NCI-H2196 treated with DMSO at 0.1 percent for 48 hours (cell line): ENCODE data around the gene CHSY1.
"Not testable (repeated sequence)": the region's sequence is repeated elsewhere in the genome, so short reads cannot be mapped to it uniquely, and the experiment has no call there.

Source experiments
- DNase-seq: peaks from one replicate; lab custom pipeline; 2025; ENCODE audit not compliant: unreplicated experiment; lab: John Stamatoyannopoulos, UW

CHSY1 gene, protein sequence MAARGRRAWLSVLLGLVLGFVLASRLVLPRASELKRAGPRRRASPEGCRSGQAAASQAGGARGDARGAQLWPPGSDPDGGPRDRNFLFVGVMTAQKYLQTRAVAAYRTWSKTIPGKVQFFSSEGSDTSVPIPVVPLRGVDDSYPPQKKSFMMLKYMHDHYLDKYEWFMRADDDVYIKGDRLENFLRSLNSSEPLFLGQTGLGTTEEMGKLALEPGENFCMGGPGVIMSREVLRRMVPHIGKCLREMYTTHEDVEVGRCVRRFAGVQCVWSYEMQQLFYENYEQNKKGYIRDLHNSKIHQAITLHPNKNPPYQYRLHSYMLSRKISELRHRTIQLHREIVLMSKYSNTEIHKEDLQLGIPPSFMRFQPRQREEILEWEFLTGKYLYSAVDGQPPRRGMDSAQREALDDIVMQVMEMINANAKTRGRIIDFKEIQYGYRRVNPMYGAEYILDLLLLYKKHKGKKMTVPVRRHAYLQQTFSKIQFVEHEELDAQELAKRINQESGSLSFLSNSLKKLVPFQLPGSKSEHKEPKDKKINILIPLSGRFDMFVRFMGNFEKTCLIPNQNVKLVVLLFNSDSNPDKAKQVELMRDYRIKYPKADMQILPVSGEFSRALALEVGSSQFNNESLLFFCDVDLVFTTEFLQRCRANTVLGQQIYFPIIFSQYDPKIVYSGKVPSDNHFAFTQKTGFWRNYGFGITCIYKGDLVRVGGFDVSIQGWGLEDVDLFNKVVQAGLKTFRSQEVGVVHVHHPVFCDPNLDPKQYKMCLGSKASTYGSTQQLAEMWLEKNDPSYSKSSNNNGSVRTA

DNA sequence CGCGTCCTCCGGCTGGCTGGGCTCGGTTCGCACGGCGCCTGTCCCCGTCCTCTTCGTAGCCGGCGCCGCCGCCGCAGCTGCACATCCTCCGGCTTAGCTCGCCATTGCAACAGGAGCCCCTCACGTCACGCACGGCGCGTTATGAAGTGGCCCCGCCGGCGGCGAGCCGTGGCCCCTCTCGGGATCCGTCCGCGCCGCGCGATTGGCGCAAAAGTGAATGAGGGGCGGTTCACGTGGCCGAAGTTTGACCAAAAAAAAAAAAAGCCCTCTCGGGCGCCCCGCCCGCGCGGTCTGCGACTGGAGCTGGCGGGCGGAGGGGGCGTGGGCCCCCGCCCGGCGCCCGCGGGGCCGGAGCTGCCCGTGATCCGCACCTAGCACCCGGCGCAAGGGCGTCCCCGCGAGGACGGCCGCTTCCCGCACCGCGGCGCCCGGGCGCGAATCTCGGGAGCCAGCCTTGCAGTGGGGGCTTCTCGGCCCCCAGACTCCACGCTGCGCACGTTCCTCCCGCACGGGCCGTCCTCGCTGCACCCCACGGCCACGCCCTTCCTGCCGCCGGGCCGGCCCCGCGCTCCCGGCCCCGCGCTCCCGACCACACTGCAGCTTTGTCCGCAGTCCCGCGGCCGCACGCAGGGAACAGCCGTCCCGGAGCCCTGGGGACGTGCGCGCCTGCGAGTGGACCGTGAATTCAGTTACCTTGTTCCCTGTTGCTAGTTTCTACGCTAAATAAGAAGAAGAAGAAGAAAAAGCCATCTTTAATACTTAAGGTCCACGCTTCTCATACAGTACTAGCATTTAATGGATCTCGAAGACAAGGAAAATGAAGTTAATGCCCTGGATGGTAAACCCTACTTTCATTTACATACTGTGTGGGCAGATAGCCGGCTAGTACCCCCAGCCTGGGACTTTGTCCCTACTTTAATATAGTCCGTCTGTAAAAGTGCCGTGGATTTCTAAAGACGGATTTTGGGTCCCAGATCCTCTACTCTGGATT lies at the start of gene CHSY1:
Gene CHSY1 (minus strand): TSS at position 219 of the 991 bp plus-strand sequence. CDS start 592 bp downstream, outside the sequence.
- DNase-seq, result peak; percentile 42

DNA sequence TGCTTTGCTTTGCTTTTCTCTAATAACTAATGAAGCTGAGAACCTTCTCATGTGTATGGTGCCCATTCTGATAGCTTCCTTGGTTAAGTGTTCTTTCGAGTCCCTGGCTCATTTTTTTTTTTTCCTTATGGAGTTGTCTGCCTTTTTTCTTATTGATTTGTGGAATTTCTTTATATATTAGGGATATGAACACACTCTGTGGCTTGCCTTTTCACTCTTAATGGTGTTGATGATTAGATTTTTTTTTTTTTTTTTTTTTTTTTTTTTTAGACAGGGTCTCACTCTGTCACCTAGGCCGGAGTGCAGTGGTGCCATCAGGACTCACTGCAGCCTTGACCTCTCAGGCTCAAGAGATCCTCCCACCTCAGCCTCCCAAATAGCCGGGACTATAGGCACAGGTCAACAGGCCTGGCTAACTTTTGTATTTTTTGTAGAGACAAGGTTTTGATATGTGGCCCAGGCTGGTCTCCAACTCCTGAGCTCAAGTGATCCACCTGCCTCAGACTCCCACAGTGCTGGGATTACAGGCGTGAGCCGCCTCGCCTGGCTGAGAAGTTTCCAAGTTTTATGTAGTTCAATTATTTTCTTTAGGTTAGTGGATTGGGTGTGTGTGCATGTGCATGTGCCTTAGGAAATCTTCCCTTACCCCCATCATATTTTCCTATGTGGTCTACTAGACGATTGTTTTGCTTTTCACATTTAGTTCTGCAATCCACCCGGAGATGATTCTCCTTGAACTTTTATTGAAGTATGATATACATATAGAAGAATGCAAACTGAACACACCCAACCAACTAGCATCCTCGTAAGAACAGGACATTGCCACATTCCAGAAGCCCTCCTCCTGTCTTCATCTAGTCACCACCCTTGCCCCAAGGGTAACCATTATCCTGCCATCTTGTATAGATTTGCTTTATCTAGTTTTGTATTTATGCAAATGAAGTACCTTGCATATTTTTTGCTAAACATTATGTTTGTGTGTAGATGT lies 44.9 kb upstream of the CHSY1 start:
- no peak for DNase-seq

DNA sequence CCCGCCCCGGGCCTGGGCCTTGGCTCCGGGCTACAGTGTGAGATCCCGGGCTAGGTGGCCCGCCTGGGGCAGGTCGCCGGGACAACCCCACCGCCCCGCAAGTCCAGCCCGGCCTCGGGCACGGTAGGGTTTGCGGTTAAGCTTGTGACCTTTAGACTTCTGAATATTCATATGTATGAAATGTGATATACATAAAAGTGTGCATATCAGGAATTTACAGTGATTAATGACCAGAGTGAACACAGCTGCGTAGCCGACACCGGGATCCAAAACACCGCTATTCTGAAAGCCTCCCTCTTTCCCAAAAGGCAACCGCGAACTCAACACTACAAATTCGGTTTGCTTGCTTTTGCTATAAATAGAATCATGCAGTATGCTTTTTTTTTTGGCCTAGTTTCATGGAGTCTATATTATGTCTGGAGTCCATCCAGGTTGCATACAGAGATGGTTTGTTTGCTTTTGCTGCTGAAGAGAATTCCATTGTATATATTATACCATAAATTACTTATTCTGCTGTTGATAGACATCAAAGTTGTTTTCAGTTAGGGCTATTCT lies 43.8 kb upstream of the CHSY1 start:
- DNase-seq, result no peak

DNA sequence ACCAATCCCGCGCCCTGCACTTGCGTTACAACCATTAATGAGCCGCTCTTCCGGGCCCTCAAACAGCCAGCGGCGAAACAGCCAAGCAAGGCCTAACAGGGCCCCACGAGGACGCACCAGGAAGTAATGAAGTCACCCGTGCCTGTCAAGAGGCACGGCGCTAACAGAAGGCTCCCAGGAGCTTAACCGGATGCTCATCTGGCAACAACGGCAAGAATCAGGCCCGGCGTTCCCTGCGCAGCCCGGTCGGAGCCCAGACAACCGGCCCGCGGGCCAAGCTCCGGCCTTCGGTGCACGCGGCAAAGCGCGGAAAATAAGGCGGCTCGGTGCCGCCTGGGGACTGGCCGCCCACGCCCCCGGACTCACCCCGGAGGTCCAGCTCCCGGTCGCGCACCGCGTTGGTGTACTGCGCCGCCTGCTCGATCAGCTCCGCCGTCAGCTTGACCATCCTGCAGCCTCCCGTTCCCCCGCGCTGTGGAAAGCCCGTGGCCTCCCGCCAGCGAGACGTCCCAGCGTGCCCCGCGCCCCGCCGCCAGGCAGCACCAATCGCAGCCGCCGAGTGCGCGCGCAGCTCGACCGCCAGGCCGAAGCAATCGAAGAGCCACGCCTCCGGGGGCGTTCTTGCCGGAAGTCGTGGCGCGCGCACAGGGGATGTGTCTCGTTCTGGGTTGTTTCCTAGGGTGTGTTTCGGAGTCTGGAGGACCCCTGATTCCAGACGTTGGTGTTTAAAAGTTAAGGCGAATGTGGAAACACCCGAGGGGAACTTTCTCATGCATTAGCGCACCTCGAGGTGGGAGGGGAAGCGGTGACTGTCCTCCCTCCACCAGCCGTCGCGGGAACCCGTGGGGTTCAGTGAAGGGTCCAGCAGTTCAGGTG lies 43.1 kb upstream of the CHSY1 start, which contains the start of gene SNRPA1:
Gene SNRPA1 (minus strand): TSS at position 518 of the 876 bp plus-strand sequence. CDS start 70 bp downstream, at position 448.
- DNase-seq, result peak; percentile 65

DNA sequence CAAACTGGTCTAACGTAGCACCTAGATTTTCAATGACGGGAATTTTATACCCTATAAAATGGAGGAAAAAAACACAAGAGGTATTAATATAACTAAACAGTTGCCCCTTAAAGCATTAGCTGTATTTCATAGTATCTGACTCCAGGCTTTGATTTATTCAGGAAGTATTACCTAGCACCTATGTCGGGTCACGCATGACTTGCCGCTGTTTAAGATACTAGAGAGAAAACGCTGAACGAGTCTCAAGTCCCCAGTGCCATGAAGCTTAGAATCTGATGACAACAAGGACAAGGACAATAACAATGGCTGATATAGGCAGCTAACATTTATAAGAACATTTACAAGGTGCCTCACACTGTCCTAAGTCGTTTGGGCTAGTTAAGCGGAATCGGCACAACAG lies 41.3 kb upstream of the CHSY1 start:
- DNase-seq, result no peak

DNA sequence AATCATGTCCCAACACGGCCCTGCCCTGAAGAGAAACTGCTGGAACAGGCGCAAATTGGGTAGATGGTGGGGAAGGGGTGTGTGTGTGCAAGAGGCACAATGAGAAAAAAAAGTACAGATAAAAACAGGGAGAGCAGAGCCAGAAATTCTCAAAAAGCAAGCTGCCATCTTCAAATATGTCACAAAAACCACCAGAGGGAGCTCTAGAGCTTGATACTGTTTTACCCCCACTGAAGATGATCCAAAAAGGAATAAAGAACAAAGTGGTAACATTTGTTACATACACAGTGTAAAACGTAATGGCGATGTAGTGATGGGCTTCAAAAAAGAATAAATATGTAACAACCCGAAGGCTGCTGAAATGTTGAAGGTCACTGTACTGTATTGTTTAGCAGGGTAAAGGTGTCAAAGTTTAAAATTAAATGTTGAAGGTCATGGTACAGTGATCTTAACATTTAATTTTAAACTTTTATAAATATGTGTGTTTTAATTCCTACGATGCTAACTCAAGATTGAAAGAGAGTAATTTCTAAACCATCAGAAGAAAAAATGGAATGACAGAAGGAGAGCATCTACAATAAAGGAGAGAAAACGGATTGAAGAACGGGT lies 37.2 kb upstream of the CHSY1 start:
- no peak for DNase-seq

DNA sequence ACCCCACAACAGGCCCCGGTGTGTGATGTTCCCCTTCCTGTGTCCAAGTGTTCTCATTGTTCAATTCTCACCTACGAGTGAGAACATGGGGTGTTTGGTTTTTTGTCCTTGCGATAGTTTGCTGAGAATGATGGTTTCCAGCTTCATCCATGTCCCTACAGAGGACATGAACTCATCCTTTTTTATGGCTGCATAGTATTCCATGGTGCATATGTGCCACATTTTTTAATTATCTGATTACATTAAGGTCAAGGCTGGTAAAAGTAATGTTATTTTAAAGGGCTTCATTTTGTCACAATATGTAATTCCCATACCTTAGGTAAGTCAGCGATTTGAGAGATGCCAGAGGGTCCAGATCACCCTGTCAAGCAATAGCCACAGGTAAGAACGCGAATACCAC lies 35.5 kb upstream of the CHSY1 start:
- DNase-seq, result not testable (repeated sequence)

DNA sequence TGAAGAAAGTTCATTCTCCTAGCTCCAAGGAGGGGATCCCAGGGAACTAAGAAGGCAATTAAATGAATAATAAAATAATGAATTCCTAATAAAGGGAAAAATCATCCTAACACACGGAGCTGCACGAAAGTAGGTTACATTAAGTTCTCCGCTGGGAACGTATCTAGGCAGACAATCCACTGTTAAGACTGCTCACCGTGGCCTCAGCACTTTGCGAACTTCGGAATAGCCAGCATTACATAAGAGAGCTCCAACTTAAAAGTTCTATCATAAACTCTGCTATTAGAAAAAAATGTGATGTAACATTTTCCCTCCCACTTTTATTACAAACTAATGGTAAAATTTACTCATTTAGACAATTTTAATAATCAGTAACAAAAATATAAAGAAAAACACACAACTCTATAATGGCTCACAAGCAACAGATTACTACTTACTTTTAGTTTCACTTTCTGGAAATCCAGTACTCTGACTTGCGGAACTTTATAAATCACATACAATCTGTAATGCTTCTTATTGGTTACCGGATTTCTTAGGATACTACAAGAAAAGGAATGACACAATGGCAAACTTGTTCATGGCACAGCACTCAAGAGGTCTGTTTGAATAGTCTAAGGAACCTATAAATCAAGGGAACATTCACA lies 34.7 kb upstream of the CHSY1 start:
- no peak for DNase-seq

DNA sequence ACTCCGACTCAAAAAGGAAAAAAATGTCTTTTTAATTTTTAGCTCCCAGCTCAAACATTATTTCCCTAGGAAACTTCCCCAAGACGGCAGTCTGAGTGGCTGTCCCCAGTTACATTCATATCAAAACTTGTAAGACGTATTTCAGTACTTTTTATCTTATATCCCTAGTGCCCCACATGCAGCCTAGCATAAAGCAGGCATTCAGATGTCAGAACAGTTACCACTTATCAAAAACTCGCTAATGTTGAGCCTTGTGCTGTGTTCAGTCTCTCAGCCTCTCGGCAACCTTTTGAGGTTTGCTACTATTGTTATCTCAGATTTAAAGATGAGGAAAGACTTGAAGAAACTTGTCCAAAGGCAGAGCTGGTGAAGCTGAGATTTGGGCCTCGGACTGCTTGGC lies 32.1 kb upstream of the CHSY1 start:
- DNase-seq, result no peak

DNA sequence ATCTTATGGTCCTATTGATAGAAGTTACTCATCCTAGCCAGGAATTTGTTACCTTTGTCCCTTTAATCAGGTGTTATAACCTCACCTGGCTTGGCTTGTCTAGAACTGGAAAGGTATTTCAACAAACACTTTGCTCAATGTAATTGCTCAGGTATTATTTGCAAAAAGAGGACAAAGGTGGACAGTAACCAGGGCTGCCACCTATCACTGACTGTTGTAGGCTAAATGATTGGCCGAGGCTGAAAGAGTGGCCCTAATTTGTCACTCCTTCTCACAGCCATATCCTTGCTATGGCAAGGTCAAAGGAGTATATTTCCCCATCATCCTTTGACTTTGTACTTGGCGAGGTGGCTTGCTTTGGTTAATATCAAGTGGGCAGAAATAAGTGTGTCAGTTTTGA lies 28.2 kb upstream of the CHSY1 start:
- no peak for DNase-seq

DNA sequence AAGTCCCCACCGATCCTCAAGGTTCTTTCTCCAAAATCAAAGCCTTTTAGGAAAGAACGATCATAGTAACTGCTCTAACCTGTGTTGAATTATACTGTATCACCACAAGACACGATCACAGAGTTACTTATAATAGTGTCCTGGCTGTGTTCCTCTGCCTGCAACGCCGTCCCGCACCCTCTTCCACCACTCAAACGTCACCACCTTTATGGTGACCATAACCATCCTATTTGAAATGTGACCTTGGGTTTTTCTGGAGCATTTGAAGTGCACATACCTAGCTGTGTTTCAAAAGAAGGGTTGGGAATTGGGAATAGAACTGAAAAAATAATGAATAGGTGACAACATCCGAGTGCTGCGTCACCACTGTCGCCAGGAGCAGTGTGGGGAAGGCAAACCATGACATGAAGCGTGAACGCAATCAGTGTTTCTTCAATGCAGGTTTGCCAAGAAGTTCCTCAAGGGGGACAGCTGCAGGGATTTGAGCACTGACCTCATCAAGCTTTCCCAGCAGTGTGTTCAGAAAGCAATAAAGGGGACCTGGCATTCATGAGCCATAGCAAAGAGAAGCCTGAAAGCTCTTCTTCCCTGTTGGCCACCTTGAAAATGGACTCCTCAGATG lies 26.2 kb upstream of the CHSY1 start:
- DNase-seq, result no peak

DNA sequence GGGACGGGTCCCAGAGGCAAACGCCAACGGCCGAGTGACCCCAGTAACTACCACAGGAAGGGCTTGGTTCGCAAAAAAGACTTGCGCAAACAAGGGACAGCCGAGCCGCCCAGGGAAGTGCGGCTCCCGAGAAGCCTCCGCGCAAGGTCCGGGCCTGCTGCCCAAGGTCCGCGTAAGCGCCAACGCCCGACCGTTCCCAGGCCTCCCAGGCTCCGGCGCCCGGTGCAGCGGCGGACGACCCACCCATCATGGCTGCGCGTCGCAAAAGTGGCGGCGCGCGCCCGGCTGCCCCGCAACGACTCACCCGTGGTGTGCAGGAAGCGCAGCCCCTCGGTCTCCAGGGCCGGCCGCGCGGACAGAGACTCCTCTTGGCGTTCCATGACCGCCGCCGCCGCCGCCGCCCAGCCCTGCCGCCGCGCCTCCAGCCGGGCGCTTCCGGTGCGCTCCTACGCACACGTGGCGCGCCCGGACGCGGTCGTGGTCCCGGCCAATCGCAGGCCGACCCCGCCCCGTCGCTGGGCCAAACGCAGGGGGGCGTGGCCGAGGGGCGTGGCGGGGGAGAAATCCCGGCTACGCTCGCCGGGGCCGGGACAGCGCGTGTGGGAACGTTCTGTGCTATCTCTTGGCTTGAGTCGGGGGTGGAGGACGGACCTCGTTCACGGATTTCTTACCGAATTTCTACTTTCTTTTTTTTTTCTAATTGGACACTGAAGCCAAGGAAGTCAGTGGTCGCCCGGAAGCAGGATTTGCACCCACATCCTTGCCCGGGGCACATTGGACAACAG lies 25.4 kb upstream of the CHSY1 start, which contains the start of gene SELENOS:
Gene SELENOS (minus strand): TSS at position 448 of the 785 bp plus-strand sequence. CDS start 68 bp downstream, at position 380.
- peak; percentile 55 for DNase-seq

DNA sequence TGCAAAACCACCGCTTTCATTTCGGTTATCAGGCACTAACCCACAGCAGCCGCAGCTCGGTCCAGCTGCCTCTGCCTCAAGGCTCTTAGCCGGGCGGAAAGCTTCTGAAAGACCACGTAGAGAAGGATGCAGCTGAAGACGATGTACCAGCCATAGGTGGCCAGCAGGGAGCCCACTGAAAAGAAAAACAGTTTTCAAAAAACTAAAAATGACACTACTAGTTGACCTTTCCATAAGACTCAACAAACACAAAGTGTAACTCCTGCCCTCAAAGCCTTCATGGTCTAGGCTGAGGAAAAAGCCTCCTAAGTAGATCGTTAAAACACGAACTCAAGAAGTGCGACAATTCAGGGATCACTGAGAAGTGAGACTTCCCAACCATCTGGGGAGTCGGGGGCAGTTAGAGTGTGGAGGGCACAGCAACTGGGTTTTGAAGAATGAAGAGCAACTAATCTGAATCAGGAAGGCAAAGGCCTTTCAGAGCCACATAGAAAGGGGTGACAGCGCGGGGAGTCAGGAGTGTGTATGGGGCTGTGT lies 24.7 kb upstream of the CHSY1 start:
- no peak for DNase-seq

DNA sequence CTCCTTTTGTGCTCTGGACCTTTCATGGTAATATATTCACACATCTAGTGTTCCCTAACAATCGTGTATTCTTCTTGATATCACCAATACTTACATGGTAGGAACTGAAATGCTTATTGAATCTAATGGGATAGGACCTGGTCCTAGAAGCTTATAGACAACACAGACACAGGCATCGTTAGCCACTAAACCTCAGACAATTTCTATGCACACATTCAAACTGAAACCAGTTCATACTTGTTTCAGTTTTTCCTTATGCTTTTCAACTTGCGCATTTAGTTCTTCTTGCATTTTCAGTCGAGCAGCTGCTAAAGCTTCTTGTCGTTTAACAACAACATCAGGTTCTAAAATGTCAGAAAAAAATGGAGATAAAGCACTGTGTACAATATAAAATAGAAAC lies 23.2 kb upstream of the CHSY1 start:
- no peak for DNase-seq

DNA sequence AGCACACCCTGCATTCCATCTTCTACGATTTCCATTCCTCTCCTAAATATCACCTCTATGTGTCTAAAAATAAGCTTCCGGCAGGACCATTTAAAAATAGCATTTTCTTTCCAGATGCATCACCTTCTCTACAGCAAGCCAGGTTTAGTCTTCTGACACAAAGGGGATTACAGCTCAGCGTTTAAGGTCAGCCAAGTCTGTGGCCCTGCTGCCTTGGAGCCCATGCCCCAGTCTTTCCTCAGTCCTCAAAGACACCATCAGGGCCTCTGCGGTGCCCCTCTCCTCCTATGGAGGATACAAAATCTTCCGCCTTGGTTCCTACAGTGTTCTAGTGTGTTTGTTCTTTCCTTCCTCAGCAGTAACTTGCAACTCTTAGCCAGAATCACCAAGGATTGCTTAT lies 21.7 kb upstream of the CHSY1 start:
- DNase-seq, result no peak

DNA sequence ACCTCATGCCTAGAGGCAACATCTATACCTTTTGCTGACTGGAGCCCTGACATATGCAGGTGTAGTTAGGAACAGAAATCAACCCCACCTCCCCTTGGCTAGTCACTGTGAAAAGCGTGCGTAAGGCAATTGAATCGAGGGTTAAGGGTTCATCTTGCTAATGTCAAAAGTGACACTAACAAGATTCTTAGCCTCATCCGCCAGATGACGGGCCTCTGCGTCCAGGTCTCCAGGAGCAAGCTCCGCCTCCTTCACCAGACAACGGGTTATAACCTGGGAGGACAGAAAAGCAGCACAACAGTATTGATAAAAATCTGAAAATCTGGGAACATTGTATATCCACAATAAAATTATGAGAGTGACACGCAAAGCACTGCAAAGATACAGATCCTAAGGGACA lies 20.7 kb upstream of the CHSY1 start:
- DNase-seq, result no peak
